NCI-H1105 (cell line): ENCODE results near the gene STX19.

Source experiments
- DNase-seq: peaks from one replicate; lab custom pipeline; 2025; lab: John Stamatoyannopoulos, UW

Gene STX19

GRCh38 chr3:94026623-94027022 lies 1.8 kb downstream of the STX19 start:
- DNase-seq: no peak

- no peak for DNase-seq
These were observed 4.0 kb downstream of the STX19 start for GRCh38 chr3:94024385-94024784.

DNA sequence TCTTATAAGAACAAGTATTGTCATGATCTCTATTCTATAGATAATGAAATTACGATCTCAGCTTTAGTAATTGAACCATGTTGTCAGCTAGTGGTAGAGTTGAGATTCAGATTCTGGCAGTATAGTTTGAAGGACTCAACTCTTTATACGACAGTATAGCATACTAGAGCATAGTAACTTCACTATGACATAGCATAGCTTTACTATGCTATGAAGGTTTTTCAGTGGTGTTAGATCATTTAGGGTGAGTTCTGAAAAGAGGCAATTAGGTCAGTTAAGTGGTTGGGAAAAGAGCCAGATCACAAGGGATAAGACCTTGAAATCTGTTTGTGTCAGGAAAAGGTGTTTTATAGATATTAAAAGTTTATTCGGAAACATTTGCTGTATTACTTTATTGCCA lies 8.1 kb downstream of the STX19 start:
- DNase-seq: no peak

GRCh38 chr3:94019659-94020058 lies 8.7 kb downstream of the STX19 start:
- DNase-seq: no peak

- no peak for DNase-seq
These were observed 13.4 kb downstream of the STX19 start for GRCh38 chr3:94015025-94015424.

DNA sequence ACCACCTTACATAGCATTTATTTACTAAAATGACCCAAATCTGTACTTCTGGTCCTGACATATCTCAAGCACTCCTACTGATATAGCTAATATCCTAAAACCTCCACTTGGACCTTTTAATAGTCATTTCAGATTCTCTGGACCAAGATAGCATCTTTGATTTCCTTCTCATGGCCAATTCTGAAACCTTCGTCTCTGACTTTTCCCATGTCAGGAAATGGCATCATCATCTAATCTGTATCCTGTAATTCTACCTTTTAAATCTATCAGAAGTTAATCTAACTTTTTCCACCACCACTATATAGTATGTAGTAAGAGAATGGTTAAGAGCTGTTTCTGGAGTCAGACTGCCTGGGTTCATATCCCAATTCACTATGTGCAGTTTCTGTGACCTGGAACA lies 16.2 kb downstream of the STX19 start:
- no peak for DNase-seq

- no peak for DNase-seq
These were observed 17.1 kb downstream of the STX19 start for GRCh38 chr3:94011233-94011711.

- no peak for DNase-seq
These were observed 18.8 kb downstream of the STX19 start for GRCh38 chr3:94009608-94010007.

GRCh38 chr3:94008253-94008652 lies 20.1 kb downstream of the STX19 start:
- DNase-seq: no peak

- DNase-seq: peak; percentile 40
These were observed 24.0 kb downstream of the STX19 start for GRCh38 chr3:94004301-94004910.

DNA sequence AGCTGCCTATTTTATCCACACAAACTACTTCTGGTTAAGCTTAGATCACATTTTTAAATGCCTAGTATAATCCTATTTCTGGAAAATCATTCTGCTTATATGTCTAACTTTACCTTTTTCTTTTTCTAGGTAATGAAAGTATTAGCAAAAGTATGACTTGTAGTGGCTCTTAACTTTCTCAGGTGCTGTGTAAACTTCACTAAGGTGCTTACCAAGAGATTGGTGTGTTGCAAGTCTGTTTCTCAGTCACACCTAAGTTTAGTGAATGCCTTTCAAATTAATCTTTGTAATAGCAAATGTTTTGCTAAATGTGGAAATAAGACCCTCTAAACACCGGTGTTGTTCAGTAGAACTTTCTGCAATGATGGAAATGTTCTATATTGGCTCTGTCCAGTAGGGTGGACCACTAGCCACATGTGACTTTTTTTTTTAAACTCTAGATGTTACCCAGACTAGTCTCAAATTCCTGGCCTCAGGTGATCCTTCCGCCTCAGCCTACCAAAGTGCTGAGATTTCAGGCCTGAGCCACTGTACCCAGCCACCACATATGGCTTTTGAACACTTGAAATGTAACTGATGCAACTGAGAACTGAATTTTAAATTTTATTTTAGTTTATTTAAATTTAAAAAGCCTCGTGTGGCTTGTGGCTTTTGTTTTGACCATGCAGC lies 26.4 kb downstream of the STX19 start:
- no peak for DNase-seq

DNA sequence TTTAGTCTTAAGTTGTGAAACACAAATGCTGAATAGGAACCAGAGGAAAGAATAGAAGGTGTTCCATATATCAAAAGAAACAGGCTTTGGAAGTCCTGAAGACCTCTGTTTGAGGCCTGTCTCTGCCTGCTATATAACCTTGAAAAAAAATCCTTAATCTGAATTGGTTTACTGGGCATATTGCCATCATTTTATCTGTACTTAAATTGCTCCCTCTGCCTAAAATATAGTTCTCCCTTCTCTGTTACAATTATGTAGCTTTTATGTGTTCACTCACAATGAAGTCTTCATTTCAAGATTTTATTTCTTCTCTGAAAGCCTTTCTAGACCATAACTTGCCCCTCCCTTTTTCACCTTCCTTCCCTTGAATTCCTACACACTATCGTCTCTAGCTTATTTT lies 27.2 kb downstream of the STX19 start:
- no peak for DNase-seq

- no peak for DNase-seq
These were observed 34.3 kb downstream of the STX19 start for GRCh38 chr3:93994056-93994455.

GRCh38 chr3:93992207-93992606 lies 36.2 kb downstream of the STX19 start:
- DNase-seq: no peak

GRCh38 chr3:93991631-93992030 lies 36.8 kb downstream of the STX19 start:
- DNase-seq: no peak

DNA sequence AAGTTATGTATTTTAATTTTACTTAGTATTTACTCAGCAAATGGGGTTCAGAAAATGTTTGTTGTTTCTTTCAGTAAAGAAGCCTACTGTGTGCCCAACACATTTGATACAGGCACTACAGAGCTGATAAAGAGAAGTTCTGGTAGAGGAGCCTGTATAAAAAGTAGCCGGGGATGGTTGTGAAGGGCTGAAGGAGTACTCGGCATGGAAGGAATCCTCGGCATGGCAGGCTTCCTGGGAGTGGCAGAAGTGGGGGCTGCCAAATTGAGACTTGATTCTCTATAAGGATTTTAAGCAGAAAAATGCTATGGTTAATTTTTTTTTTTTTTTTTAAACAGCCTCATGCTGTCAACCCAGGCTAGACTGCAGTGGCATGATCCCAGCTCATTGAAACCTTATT lies 39.2 kb downstream of the STX19 start:
- DNase-seq: no peak

DNA sequence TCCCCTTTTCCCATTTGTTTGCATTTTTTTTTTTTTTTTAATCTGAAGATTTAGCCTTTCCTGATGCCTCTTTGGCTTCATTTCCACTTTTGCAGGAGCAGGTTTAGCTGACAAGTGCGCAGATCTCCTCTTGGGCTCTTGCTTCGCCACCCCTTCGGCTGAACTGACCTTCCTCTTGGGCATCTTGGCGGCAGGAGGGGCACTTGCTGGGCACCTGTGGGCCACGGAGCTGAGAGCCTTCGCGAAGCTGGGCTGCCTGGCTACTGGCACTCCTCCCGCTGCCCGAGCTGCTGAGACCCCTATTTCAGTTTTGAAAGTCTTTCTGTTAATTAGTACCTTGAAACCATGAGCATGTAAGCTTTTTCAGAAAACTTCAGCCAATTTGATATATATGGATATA lies 39.6 kb downstream of the STX19 start:
- no peak for DNase-seq

GRCh38 chr3:93988283-93988682 lies 40.1 kb downstream of the STX19 start:
- DNase-seq: no peak

DNA sequence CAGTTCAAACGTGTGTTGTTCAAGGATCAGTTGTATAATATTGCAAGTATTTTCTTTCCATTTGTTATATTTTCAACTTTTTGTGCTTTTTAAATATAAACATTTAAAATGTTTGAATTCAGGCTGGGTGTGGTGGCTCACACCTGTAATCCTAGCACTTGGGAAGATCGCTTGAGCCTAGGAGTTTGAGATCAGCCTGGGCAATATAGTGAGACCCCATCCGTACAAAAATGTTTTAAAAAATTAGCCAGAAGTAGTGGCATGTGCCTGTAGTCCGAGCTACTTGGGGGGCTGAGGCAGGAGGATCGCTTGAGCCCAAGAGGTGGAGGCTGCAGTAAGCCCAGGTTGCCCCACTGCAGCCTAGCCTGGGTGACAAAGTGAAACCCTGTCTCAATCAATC lies 43.8 kb downstream of the STX19 start:
- no peak for DNase-seq

DNA sequence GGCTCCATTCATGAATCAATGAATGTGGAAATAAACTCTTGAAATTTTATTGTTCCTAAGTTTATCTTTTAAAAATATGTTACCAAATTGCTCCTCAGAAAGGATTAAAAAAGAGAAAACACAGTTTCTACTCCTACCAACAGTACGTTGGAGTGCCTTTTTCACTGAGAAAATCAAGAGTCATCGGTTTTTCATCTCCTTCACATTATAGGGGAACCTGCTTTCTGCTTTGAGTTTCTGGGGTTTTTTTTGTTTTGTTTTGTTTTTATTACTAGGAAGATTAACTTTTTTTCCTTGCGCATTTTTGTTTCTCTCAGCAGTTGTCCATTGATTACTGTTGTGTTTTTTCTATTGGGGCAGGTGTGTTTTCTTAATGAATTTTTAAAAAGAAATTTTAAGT lies 45.0 kb downstream of the STX19 start:
- no peak for DNase-seq

DNA sequence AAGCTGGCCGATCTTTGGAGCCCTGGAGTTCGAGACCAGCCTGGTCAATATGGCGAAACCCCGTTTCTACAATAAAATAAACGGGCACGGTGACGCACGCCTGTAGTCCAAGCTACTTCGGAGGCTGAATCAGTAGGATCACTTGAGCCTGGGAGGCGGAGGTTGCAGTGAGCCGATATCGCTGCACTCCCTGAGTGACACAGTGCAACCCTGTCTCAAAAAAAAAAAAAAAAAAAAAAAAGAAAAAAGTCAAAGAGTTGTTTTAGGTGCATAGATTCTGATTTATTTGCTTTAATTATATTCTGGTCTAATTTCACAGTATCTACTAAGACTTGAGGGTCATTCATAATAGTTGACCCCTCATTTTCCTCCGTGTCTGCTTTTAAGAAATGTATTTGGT lies 46.7 kb downstream of the STX19 start:
- no peak for DNase-seq

- peak; percentile 99 for DNase-seq
These were observed 48.3 kb downstream of the STX19 start, which contains the start of gene ARL13B for GRCh38 chr3:93979850-93980676. Gene ARL13B (plus strand): TSS chr3:93980155. CDS start chr3:93980424, 269 bp downstream.
